ENCODE data around the gene LMAN1L.

Gene LMAN1L

GRCh38 chr15:74857082-74857655 is 44.5 kb downstream of the LMAN1L start:
- no peaks in the 10 kb centered on the region for H3K4me1 ChIP-seq (ENCODE audit: control insufficient read depth, insufficient read depth, low read length)
- 90 to 92% methylated on average over 5 of the region's 5 CpGs for WGBS, 2 experiments

GRCh38 chr15:74857671-74858368 is 45.2 kb downstream of the LMAN1L start:
- no peaks in the 10 kb centered on the region for H3K9me3 ChIP-seq (ENCODE audit: control insufficient read depth, low read length)
- no peak overlapping the region for H3K4me3 ChIP-seq (ENCODE audit: insufficient read depth, low read depth, low read length)
- H3K27me3 ChIP-seq (ENCODE audit: control insufficient read depth, insufficient read depth, low read length, poor library complexity, severe bottlenecking), result no peaks in the 10 kb centered on the region
- H3K4me1 ChIP-seq (ENCODE audit: control insufficient read depth, insufficient read depth, low read length), result no peaks in the 10 kb centered on the region
- H3K36me3 ChIP-seq (ENCODE audit: control insufficient read depth, insufficient read depth, low read length), result peaks cover 5% of the 10 kb centered on the region
- H3K27ac ChIP-seq (ENCODE audit: insufficient read depth, low read depth, low read length, poor library complexity, severe bottlenecking), result no peak overlapping the region
- 89 to 90% methylated on average over 9 of the region's 9 CpGs for WGBS, 2 experiments

More at GRCh38 chr15:74857082-74857655, 44.5 kb downstream of the LMAN1L start:
- H3K27ac ChIP-seq (ENCODE audit: insufficient read depth, low read depth, low read length, poor library complexity, severe bottlenecking), result no peak overlapping the region
- H3K36me3 ChIP-seq (ENCODE audit: control insufficient read depth, insufficient read depth, low read length), result peaks cover 10% of the 10 kb centered on the region
- no peaks in the 10 kb centered on the region for H3K9me3 ChIP-seq (ENCODE audit: control insufficient read depth, low read length)
- no peaks in the 10 kb centered on the region for H3K27me3 ChIP-seq (ENCODE audit: control insufficient read depth, insufficient read depth, low read length, poor library complexity, severe bottlenecking)
- no peak overlapping the region for H3K4me3 ChIP-seq (ENCODE audit: insufficient read depth, low read depth, low read length)

- no peak overlapping the region for H3K4me3 ChIP-seq (ENCODE audit: insufficient read depth, low read depth, low read length)
- H3K27me3 ChIP-seq (ENCODE audit: control insufficient read depth, insufficient read depth, low read length, poor library complexity, severe bottlenecking), result no peaks in the 10 kb centered on the region
- H3K4me1 ChIP-seq (ENCODE audit: control insufficient read depth, insufficient read depth, low read length), result no peaks in the 10 kb centered on the region
- WGBS, 2 experiments, result 91 to 99% methylated on average over 3 to 4 of the region's 4 CpGs
- H3K27ac ChIP-seq (ENCODE audit: insufficient read depth, low read depth, low read length, poor library complexity, severe bottlenecking), result no peak overlapping the region
- peaks cover under 1% of the 10 kb centered on the region for H3K36me3 ChIP-seq (ENCODE audit: control insufficient read depth, insufficient read depth, low read length)
- no peaks in the 10 kb centered on the region for H3K9me3 ChIP-seq (ENCODE audit: control insufficient read depth, low read length)
These were observed 45.7 kb downstream of the LMAN1L start for GRCh38 chr15:74858369-74858740.

- H3K27ac ChIP-seq (ENCODE audit: insufficient read depth, low read depth, low read length, poor library complexity, severe bottlenecking), result no peak overlapping the region
These were observed 50.8 kb downstream of the LMAN1L start for GRCh38 chr15:74863239-74864056.

GRCh38 chr15:74864296-74864695 is 51.7 kb downstream of the LMAN1L start:
- H3K4me3 ChIP-seq (ENCODE audit: insufficient read depth, low read depth, low read length), result no peak overlapping the region
- no peak overlapping the region for H3K27ac ChIP-seq (ENCODE audit: insufficient read depth, low read depth, low read length, poor library complexity, severe bottlenecking)
- H3K36me3 ChIP-seq (ENCODE audit: control insufficient read depth, insufficient read depth, low read length), result no peaks in the 10 kb centered on the region
- H3K9me3 ChIP-seq (ENCODE audit: control insufficient read depth, low read length), result no peaks in the 10 kb centered on the region
- no peaks in the 10 kb centered on the region for H3K4me1 ChIP-seq (ENCODE audit: control insufficient read depth, insufficient read depth, low read length)
- H3K27me3 ChIP-seq (ENCODE audit: control insufficient read depth, insufficient read depth, low read length, poor library complexity, severe bottlenecking), result no peaks in the 10 kb centered on the region
- WGBS, 2 experiments, result 91 to 94% methylated on average over 6 of the region's 6 CpGs

More at GRCh38 chr15:74863239-74864056, 50.8 kb downstream of the LMAN1L start:
- no peaks in the 10 kb centered on the region for H3K4me1 ChIP-seq (ENCODE audit: control insufficient read depth, insufficient read depth, low read length)
- H3K9me3 ChIP-seq (ENCODE audit: control insufficient read depth, low read length), result no peaks in the 10 kb centered on the region
- no peaks in the 10 kb centered on the region for H3K27me3 ChIP-seq (ENCODE audit: control insufficient read depth, insufficient read depth, low read length, poor library complexity, severe bottlenecking)
- 91 to 92% methylated on average over 11 of the region's 11 CpGs for WGBS, 2 experiments
- H3K4me3 ChIP-seq (ENCODE audit: insufficient read depth, low read depth, low read length), result no peak overlapping the region
- no peaks in the 10 kb centered on the region for H3K36me3 ChIP-seq (ENCODE audit: control insufficient read depth, insufficient read depth, low read length)

- Histone ChIP-seq H3K9me3 (ENCODE audit: control insufficient read depth, low read length) (no peaks in the 10 kb centered on the region), H3K27ac (ENCODE audit: insufficient read depth, low read depth, low read length, poor library complexity, severe bottlenecking) (no peak overlapping the region)
These were observed 52.7 kb downstream of the LMAN1L start for GRCh38 chr15:74865316-74865715.

GRCh38 chr15:74866090-74866489 is 53.5 kb downstream of the LMAN1L start:
- no peaks in the 10 kb centered on the region for H3K9me3 ChIP-seq (ENCODE audit: control insufficient read depth, low read length)
- H3K27me3 ChIP-seq (ENCODE audit: control insufficient read depth, insufficient read depth, low read length, poor library complexity, severe bottlenecking), result no peaks in the 10 kb centered on the region
- H3K4me1 ChIP-seq (ENCODE audit: control insufficient read depth, insufficient read depth, low read length), result no peaks in the 10 kb centered on the region
- H3K36me3 ChIP-seq (ENCODE audit: control insufficient read depth, insufficient read depth, low read length), result no peaks in the 10 kb centered on the region
- no peak overlapping the region for H3K4me3 ChIP-seq (ENCODE audit: insufficient read depth, low read depth, low read length)
- WGBS, 2 experiments, result 90 to 94% methylated on average over 6 of the region's 6 CpGs
- H3K27ac ChIP-seq (ENCODE audit: insufficient read depth, low read depth, low read length, poor library complexity, severe bottlenecking), result no peak overlapping the region

More at GRCh38 chr15:74865316-74865715, 52.7 kb downstream of the LMAN1L start:
- no peaks in the 10 kb centered on the region for H3K36me3 ChIP-seq (ENCODE audit: control insufficient read depth, insufficient read depth, low read length)
- WGBS, 2 experiments, result 94 to 96% methylated on average over 2 of the region's 2 CpGs
- no peaks in the 10 kb centered on the region for H3K27me3 ChIP-seq (ENCODE audit: control insufficient read depth, insufficient read depth, low read length, poor library complexity, severe bottlenecking)
- H3K4me1 ChIP-seq (ENCODE audit: control insufficient read depth, insufficient read depth, low read length), result no peaks in the 10 kb centered on the region
- no peak overlapping the region for H3K4me3 ChIP-seq (ENCODE audit: insufficient read depth, low read depth, low read length)

GRCh38 chr15:74867466-74868038 is 54.9 kb downstream of the LMAN1L start:
- WGBS, 2 experiments, result 94 to 100% methylated on average over 1 of the region's 1 CpG
- H3K27me3 ChIP-seq (ENCODE audit: control insufficient read depth, insufficient read depth, low read length, poor library complexity, severe bottlenecking), result no peaks in the 10 kb centered on the region
- no peaks in the 10 kb centered on the region for H3K9me3 ChIP-seq (ENCODE audit: control insufficient read depth, low read length)
- no peaks in the 10 kb centered on the region for H3K36me3 ChIP-seq (ENCODE audit: control insufficient read depth, insufficient read depth, low read length)
- H3K4me3 ChIP-seq (ENCODE audit: insufficient read depth, low read depth, low read length), result no peak overlapping the region
- H3K4me1 ChIP-seq (ENCODE audit: control insufficient read depth, insufficient read depth, low read length), result no peaks in the 10 kb centered on the region
- H3K27ac ChIP-seq (ENCODE audit: insufficient read depth, low read depth, low read length, poor library complexity, severe bottlenecking), result no peak overlapping the region

GRCh38 chr15:74868059-74868458 is 55.4 kb downstream of the LMAN1L start:
- H3K4me1 ChIP-seq (ENCODE audit: control insufficient read depth, insufficient read depth, low read length), result no peaks in the 10 kb centered on the region
- H3K27ac ChIP-seq (ENCODE audit: insufficient read depth, low read depth, low read length, poor library complexity, severe bottlenecking), result no peak overlapping the region
- no peak overlapping the region for H3K4me3 ChIP-seq (ENCODE audit: insufficient read depth, low read depth, low read length)
- H3K36me3 ChIP-seq (ENCODE audit: control insufficient read depth, insufficient read depth, low read length), result no peaks in the 10 kb centered on the region
- no peaks in the 10 kb centered on the region for H3K9me3 ChIP-seq (ENCODE audit: control insufficient read depth, low read length)
- WGBS, 2 experiments, result 96 to 97% methylated on average over 6 of the region's 6 CpGs
- no peaks in the 10 kb centered on the region for H3K27me3 ChIP-seq (ENCODE audit: control insufficient read depth, insufficient read depth, low read length, poor library complexity, severe bottlenecking)

GRCh38 chr15:74869372-74869725 is 56.7 kb downstream of the LMAN1L start:
- H3K9me3 ChIP-seq (ENCODE audit: control insufficient read depth, low read length), result no peaks in the 10 kb centered on the region
- no peaks in the 10 kb centered on the region for H3K27me3 ChIP-seq (ENCODE audit: control insufficient read depth, insufficient read depth, low read length, poor library complexity, severe bottlenecking)
- H3K4me3 ChIP-seq (ENCODE audit: insufficient read depth, low read depth, low read length), result no peak overlapping the region
- no peak overlapping the region for H3K27ac ChIP-seq (ENCODE audit: insufficient read depth, low read depth, low read length, poor library complexity, severe bottlenecking)
- no peaks in the 10 kb centered on the region for H3K36me3 ChIP-seq (ENCODE audit: control insufficient read depth, insufficient read depth, low read length)
- no peaks in the 10 kb centered on the region for H3K4me1 ChIP-seq (ENCODE audit: control insufficient read depth, insufficient read depth, low read length)

Data from ectodermal cell (in vitro differentiated cells).